CD8-positive, alpha-beta memory T cell (primary cell): Measurements from ENCODE around the gene OR4D9. TPM values are rescaled to one million over a fixed set of nuclear protein-coding genes. Genes with fewer than 3 reads are reported as not detected.

Experiments
- CTCF ChIA-PET: fragments of 350-600 bp; sonication (Branson Sonifier 250); formaldehyde crosslinking; loops from one replicate; lab custom pipeline; 2021; ENCODE audit warnings: antibody characterized with exemption; lab: Charles Lee
- POLR2A ChIA-PET: fragments of 350-600 bp; sonication (Branson Sonifier 250); formaldehyde crosslinking; loops from one replicate; lab custom pipeline; 2021; ENCODE audit warnings: antibody characterized with exemption; lab: Charles Lee
- DNase-seq, 5 donors: peaks; one replicate each; pipeline versions ENCODE4 v3.0.0 to v3.0.0-alpha.2; 2020 to 2022; ENCODE audit warnings: mixed read lengths in 1 of 5
- H3K27ac ChIP-seq: one replicate; pipeline ENCODE4 v1.7.0; 2013; ENCODE audit warnings: low read depth, mild to moderate bottlenecking, low read length, moderate library complexity
- H3K27me3 ChIP-seq: 2 replicates; pipeline ENCODE4 v1.7.0; 2013; ENCODE audit warnings: low read length, mild to moderate bottlenecking; ENCODE audit not compliant: insufficient read depth, poor library complexity, severe bottlenecking
- H3K36me3 ChIP-seq: 2 replicates; pipeline ENCODE4 v1.7.0; 2013; ENCODE audit warnings: mild to moderate bottlenecking, low read length, moderate library complexity; ENCODE audit not compliant: insufficient read depth
- H3K4me1 ChIP-seq: 2 replicates; pipeline ENCODE4 v1.7.0; 2013; ENCODE audit warnings: mild to moderate bottlenecking, low read length, moderate library complexity; ENCODE audit not compliant: insufficient read depth
- H3K4me3 ChIP-seq: 2 replicates; pipeline ENCODE4 v1.7.0; 2013; ENCODE audit warnings: mild to moderate bottlenecking, low read length
- H3K9me3 ChIP-seq: 2 replicates; pipeline ENCODE4 v1.7.0; 2013; ENCODE audit warnings: mild to moderate bottlenecking, low read length
- H3K27ac Mint-ChIP-seq, 8 donors: one replicate each; pipeline ENCODE4 v1.8.0; 2020 to 2021; ENCODE audit warnings: mixed read lengths in 8 of 8, mild to moderate bottlenecking in 6 of 8, inconsistent platforms in 3 of 8, moderate library complexity in 3 of 8
- H3K27me3 Mint-ChIP-seq, 2 donors: one replicate each; pipeline ENCODE4 v1.8.0; 2020 to 2021; ENCODE audit warnings: mixed read lengths in 2 of 2, mild to moderate bottlenecking in 1 of 2, moderate library complexity in 1 of 2
- H3K36me3 Mint-ChIP-seq, 3 donors: one replicate each; pipeline ENCODE4 v1.8.0; 2020 to 2021; ENCODE audit warnings: mixed read lengths in 3 of 3, inconsistent platforms in 1 of 3, mild to moderate bottlenecking in 1 of 3
- H3K4me1 Mint-ChIP-seq, 3 donors: one replicate each; pipeline ENCODE4 v1.8.0; 2020 to 2021; ENCODE audit warnings: mixed read lengths in 3 of 3, inconsistent platforms in 1 of 3, mild to moderate bottlenecking in 1 of 3
- H3K4me3 Mint-ChIP-seq, 7 donors: one replicate each; pipeline ENCODE4 v1.8.0; 2020 to 2021; ENCODE audit warnings: mixed read lengths in 7 of 7, mild to moderate bottlenecking in 6 of 7, moderate library complexity in 4 of 7, inconsistent platforms in 2 of 7
- H3K9me3 Mint-ChIP-seq, 5 donors: one replicate each; pipeline ENCODE4 v1.8.0; 2020 to 2022; ENCODE audit warnings: mixed read lengths in 5 of 5, mild to moderate bottlenecking in 3 of 5, moderate library complexity in 2 of 5, inconsistent platforms in 1 of 5
- polyA plus RNA-seq: library from polyadenylated mRNA; unstranded; fragments of 300-500 nt; fragmentation: Illumina TruSeq; gene quantifications from one replicate; pipeline ENCODE4 v1.2.3, GENCODE V29; 2021
- total RNA-seq, 2 experiments: library from RNA; stranded (reverse); gene quantifications; one replicate each; pipeline ENCODE4 v1.2.3, GENCODE V29; 2021

OR4D9 gene
- total RNA-seq (not detected), polyA plus RNA-seq (not detected)

- H3K9me3 Mint-ChIP-seq = no peaks in the 10 kb centered on the region
- POLR2A ChIA-PET = no interaction called here
- peaks cover 14 to 38% of the 10 kb centered on the region in 2 donors for H3K27me3 Mint-ChIP-seq
- no peak for DNase-seq
- no peak within 1 kb of the TSS for H3K27ac ChIP-seq
- H3K36me3 Mint-ChIP-seq = no peaks in the 10 kb centered on the region
- no peak within 1 kb of the TSS for H3K4me3 ChIP-seq
- H3K36me3 ChIP-seq = no peaks in the 10 kb centered on the region
- H3K4me3 Mint-ChIP-seq = no peak within 1 kb of the TSS
- H3K27me3 ChIP-seq = no peaks in the 10 kb centered on the region
- peaks cover 4 to 10% (median 10%) of the 10 kb centered on the region in 3 donors for H3K4me1 Mint-ChIP-seq
- H3K27ac Mint-ChIP-seq = no peak within 1 kb of the TSS
- CTCF ChIA-PET = no interaction called here
- H3K4me1 ChIP-seq = peaks cover 10% of the 10 kb centered on the region
- H3K9me3 ChIP-seq = no peaks in the 10 kb centered on the region
Measured at GRCh38 chr11:59510941-59511589, at the start of gene OR4D9. TSS of gene OR4D9 (plus strand) at chr11:59511539. CDS start at chr11:59514913, 3,374 bp downstream.

GRCh38 chr11:59463190-59463641 is 48.1 kb upstream of the OR4D9 start:
- H3K4me3 Mint-ChIP-seq = no peak overlapping the region
- peaks cover 6 to 36% of the 10 kb centered on the region in 2 donors for H3K27me3 Mint-ChIP-seq
- ChIA-PET CTCF (no interaction called here), POLR2A (no interaction called here)
- H3K27ac ChIP-seq = no peak overlapping the region
- no peaks in the 10 kb centered on the region for H3K36me3 ChIP-seq
- no peak for DNase-seq
- no peaks in the 10 kb centered on the region for H3K4me1 Mint-ChIP-seq
- no peaks in the 10 kb centered on the region for H3K27me3 ChIP-seq
- H3K4me1 ChIP-seq = no peaks in the 10 kb centered on the region
- no peak overlapping the region for H3K4me3 ChIP-seq
- no peaks in the 10 kb centered on the region for H3K9me3 Mint-ChIP-seq
- H3K36me3 Mint-ChIP-seq = no peaks in the 10 kb centered on the region
- H3K9me3 ChIP-seq = no peaks in the 10 kb centered on the region
- peak overlapping the region in 1 of 8 donors; percentile 30 for H3K27ac Mint-ChIP-seq

DNA sequence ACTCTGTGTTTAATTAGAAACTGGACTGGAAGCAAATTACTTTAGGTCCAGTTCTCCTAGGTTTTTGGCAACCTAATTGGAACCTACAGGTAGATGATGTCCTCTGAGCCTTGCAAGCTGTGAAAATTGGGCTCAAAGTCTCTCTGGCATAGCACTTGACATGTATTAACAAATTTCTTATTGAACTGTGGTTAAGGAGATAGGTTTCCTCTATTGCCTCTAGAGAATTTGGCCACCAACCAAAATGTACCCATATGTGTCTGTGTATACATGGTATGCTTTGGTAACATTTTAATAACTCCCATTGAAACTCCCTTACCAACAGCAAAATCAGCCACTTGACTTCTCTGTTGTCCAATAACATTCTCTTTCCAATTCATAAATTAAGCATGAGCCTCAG is 38.3 kb upstream of the OR4D9 start, which contains the start of gene OR4D10:
OR4D10 (plus strand) TSS at position 301 of the 400 bp plus-strand sequence. CDS start 4,115 bp downstream, outside the sequence.
- no peaks in the 10 kb centered on the region for H3K27me3 ChIP-seq
- Mint-ChIP-seq H3K27ac (no peak within 1 kb of the TSS), H3K4me1 (no peaks in the 10 kb centered on the region), H3K9me3 (no peaks in the 10 kb centered on the region), H3K4me3 (no peak within 1 kb of the TSS), H3K27me3 (peaks cover 9 to 36% of the 10 kb centered on the region in 2 donors), H3K36me3 (no peaks in the 10 kb centered on the region)
- ChIA-PET POLR2A (no interaction called here), CTCF (no interaction called here)
- no peaks in the 10 kb centered on the region for H3K36me3 ChIP-seq
- H3K4me3 ChIP-seq = no peak within 1 kb of the TSS
- no peaks in the 10 kb centered on the region for H3K4me1 ChIP-seq
- DNase-seq = no peak
- no peaks in the 10 kb centered on the region for H3K9me3 ChIP-seq
- no peak within 1 kb of the TSS for H3K27ac ChIP-seq

- no peaks in the 10 kb centered on the region for H3K4me1 ChIP-seq
- H3K9me3 Mint-ChIP-seq = no peaks in the 10 kb centered on the region
- no peaks in the 10 kb centered on the region for H3K27me3 ChIP-seq
- no peaks in the 10 kb centered on the region for H3K36me3 Mint-ChIP-seq
- H3K27ac Mint-ChIP-seq = peak overlapping the region in 1 of 8 donors; percentile 11
- H3K4me3 Mint-ChIP-seq = no peak overlapping the region
- H3K4me1 Mint-ChIP-seq = no peaks in the 10 kb centered on the region
- ChIA-PET POLR2A (no interaction called here), CTCF (no interaction called here)
- peaks cover 6 to 40% of the 10 kb centered on the region in 2 donors for H3K27me3 Mint-ChIP-seq
- no peak overlapping the region for H3K27ac ChIP-seq
- H3K4me3 ChIP-seq = no peak overlapping the region
- no peak for DNase-seq
- H3K36me3 ChIP-seq = no peaks in the 10 kb centered on the region
- H3K9me3 ChIP-seq = no peaks in the 10 kb centered on the region
Measured at GRCh38 chr11:59475176-59475575, 36.2 kb upstream of the OR4D9 start.

GRCh38 chr11:59479906-59480305 is 31.4 kb upstream of the OR4D9 start:
- Mint-ChIP-seq H3K36me3 (no peaks in the 10 kb centered on the region), H3K27me3 (peaks cover 1 to 20% of the 10 kb centered on the region in 2 donors), H3K4me1 (no peaks in the 10 kb centered on the region), H3K4me3 (no peak overlapping the region), H3K27ac (peak overlapping the region in 1 of 8 donors; percentile 32), H3K9me3 (no peaks in the 10 kb centered on the region)
- Histone ChIP-seq H3K36me3 (no peaks in the 10 kb centered on the region), H3K4me3 (no peak overlapping the region), H3K9me3 (no peaks in the 10 kb centered on the region), H3K27ac (no peak overlapping the region), H3K27me3 (no peaks in the 10 kb centered on the region), H3K4me1 (no peaks in the 10 kb centered on the region)
- ChIA-PET POLR2A (no interaction called here), CTCF (no interaction called here)
- no peak for DNase-seq

DNA sequence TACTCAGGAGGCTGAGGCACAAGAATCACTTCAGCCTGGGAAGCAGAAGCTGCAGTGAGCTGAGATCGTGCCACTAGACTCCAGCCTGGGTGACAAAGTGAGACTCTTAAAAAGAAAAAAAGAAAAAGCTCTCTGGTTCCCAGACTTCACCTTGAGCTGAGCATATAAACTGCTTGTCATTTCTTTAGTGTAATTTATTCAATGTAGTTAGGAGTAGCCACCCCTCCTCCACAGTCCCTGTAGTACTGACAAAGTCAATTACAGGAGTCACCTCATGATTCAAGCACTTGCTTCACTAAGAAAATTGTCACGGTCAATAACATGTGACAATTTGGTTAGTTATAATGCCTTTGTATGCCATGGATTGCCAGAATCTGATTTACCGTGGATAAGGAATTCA is 31.0 kb upstream of the OR4D9 start:
- H3K9me3 ChIP-seq = no peaks in the 10 kb centered on the region
- no peaks in the 10 kb centered on the region for H3K27me3 ChIP-seq
- ChIA-PET CTCF (no interaction called here), POLR2A (no interaction called here)
- no peak overlapping the region for H3K27ac ChIP-seq
- Mint-ChIP-seq H3K9me3 (no peaks in the 10 kb centered on the region), H3K27me3 (peaks cover 1 to 17% of the 10 kb centered on the region in 2 donors), H3K4me1 (no peaks in the 10 kb centered on the region), H3K36me3 (peaks cover 0 to under 1% (median 0%) of the 10 kb centered on the region in 3 donors), H3K4me3 (no peak overlapping the region), H3K27ac (no peak overlapping the region)
- no peaks in the 10 kb centered on the region for H3K36me3 ChIP-seq
- DNase-seq = no peak
- no peak overlapping the region for H3K4me3 ChIP-seq
- H3K4me1 ChIP-seq = no peaks in the 10 kb centered on the region

GRCh38 chr11:59501931-59502330 is 9.4 kb upstream of the OR4D9 start:
- H3K4me3 Mint-ChIP-seq = no peak overlapping the region
- H3K36me3 ChIP-seq = no peaks in the 10 kb centered on the region
- CTCF ChIA-PET = no interaction called here

DNA sequence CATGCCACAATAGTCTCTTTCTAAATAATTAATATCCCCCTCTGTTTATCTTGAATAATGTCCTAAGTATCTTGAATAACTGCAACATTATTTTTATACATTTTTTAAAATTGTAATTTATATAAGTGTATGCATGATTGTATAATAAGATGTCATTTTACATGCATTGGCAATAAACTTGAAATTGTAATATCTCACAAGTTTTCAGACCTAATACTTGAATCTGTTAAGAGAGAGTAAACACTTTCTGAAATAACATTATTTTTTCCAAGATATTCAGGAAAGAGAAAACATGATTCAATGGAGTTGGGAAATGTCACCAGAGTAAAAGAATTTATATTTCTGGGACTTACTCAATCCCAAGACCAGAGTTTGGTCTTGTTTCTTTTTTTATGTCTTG is 8.1 kb upstream of the OR4D9 start, which contains the start of gene OR4D11:
OR4D11 (plus strand) TSS at position 301 of the 400 bp plus-strand sequence; CDS start at position 301, 0 bp downstream.
- ChIA-PET POLR2A (no interaction called here), CTCF (no interaction called here)
- Mint-ChIP-seq H3K27me3 (peaks cover 8 to 38% of the 10 kb centered on the region in 2 donors), H3K9me3 (no peaks in the 10 kb centered on the region), H3K27ac (peak within 1 kb of the TSS in 1 of 8 donors; percentile 61), H3K36me3 (no peaks in the 10 kb centered on the region), H3K4me1 (no peaks in the 10 kb centered on the region), H3K4me3 (no peak within 1 kb of the TSS)
- no peak within 1 kb of the TSS for H3K27ac ChIP-seq
- DNase-seq = no peak
- no peaks in the 10 kb centered on the region for H3K27me3 ChIP-seq
- H3K4me1 ChIP-seq = no peaks in the 10 kb centered on the region
- no peaks in the 10 kb centered on the region for H3K36me3 ChIP-seq
- no peak within 1 kb of the TSS for H3K4me3 ChIP-seq
- no peaks in the 10 kb centered on the region for H3K9me3 ChIP-seq

More at GRCh38 chr11:59501931-59502330, 9.4 kb upstream of the OR4D9 start:
- H3K27ac ChIP-seq = no peak overlapping the region
- no peaks in the 10 kb centered on the region for H3K27me3 ChIP-seq
- no peaks in the 10 kb centered on the region for H3K36me3 Mint-ChIP-seq
- H3K9me3 ChIP-seq = no peaks in the 10 kb centered on the region
- H3K4me1 ChIP-seq = no peaks in the 10 kb centered on the region
- H3K4me3 ChIP-seq = no peak overlapping the region
- POLR2A ChIA-PET = no interaction called here
- H3K4me1 Mint-ChIP-seq = no peaks in the 10 kb centered on the region
- H3K27ac Mint-ChIP-seq = no peak overlapping the region
- DNase-seq = no peak
- H3K9me3 Mint-ChIP-seq = no peaks in the 10 kb centered on the region
- H3K27me3 Mint-ChIP-seq = peaks cover 14 to 45% of the 10 kb centered on the region in 2 donors
